NT2/D1 (cell line): ENCODE measurements around the gene DNASE1.
A peak's percentile ranks its signal among the peaks of the same experiment; 100 is the strongest.

Source experiments
- DNase-seq: peaks from one replicate; pipeline ENCODE4 v3.0.0-alpha.2; 2011; ENCODE audit warnings: low read depth, low spot score
- H3K27me3 ChIP-seq: 2 replicates; pipeline ENCODE4 v1.6.0; 2011; ENCODE audit warnings: mild to moderate bottlenecking; ENCODE audit not compliant: insufficient read length, insufficient read depth
- H3K36me3 ChIP-seq: 2 replicates; pipeline ENCODE4 v1.6.1; 2011; ENCODE audit warnings: mild to moderate bottlenecking, low read length, mixed read lengths; ENCODE audit not compliant: insufficient read depth, insufficient read length
- H3K4me1 ChIP-seq: 2 replicates; pipeline ENCODE4 v1.5.1; 2011; ENCODE audit not compliant: insufficient read depth, insufficient read length
- H3K4me3 ChIP-seq: 2 replicates; pipeline ENCODE4 v1.5.1; 2011; ENCODE audit warnings: low read depth; ENCODE audit not compliant: insufficient read length
- H3K9ac ChIP-seq: 2 replicates; pipeline ENCODE4 v1.6.0; 2011; ENCODE audit warnings: low read depth; ENCODE audit not compliant: insufficient read length
- H3K9me3 ChIP-seq: 2 replicates; pipeline ENCODE4 v1.5.1; 2011; ENCODE audit warnings: mild to moderate bottlenecking, low read length; ENCODE audit not compliant: insufficient read depth
- SUZ12 ChIP-seq: IDR thresholded peaks from 2 replicates; pipeline ENCODE4 v1.6.1; 2011; ENCODE audit not compliant: insufficient read length, insufficient read depth; ENCODE audit errors: extremely low read depth
- YY1 ChIP-seq: IDR thresholded peaks from 2 replicates; pipeline ENCODE4 v1.6.1; 2011; ENCODE audit not compliant: insufficient read length, insufficient read depth
- ZNF274 ChIP-seq: IDR thresholded peaks from 2 replicates; pipeline ENCODE4 v1.6.1; 2011; ENCODE audit warnings: mild to moderate bottlenecking, low read depth, low read length

The DNASE1 gene

GRCh38 chr16:3642397-3643094, 11.9 kb upstream of the DNASE1 start:
- DNase-seq: no peak
- TF ChIP-seq ZNF274 (no peak), YY1 (no peak), SUZ12 (no peak)
- Histone ChIP-seq H3K9ac (no peak overlapping the region), H3K4me1 (peaks cover 43% of the 10 kb centered on the region), H3K4me3 (no peak overlapping the region), H3K9me3 (no peaks in the 10 kb centered on the region), H3K27me3 (no peaks in the 10 kb centered on the region), H3K36me3 (peaks cover 27% of the 10 kb centered on the region)

DNA sequence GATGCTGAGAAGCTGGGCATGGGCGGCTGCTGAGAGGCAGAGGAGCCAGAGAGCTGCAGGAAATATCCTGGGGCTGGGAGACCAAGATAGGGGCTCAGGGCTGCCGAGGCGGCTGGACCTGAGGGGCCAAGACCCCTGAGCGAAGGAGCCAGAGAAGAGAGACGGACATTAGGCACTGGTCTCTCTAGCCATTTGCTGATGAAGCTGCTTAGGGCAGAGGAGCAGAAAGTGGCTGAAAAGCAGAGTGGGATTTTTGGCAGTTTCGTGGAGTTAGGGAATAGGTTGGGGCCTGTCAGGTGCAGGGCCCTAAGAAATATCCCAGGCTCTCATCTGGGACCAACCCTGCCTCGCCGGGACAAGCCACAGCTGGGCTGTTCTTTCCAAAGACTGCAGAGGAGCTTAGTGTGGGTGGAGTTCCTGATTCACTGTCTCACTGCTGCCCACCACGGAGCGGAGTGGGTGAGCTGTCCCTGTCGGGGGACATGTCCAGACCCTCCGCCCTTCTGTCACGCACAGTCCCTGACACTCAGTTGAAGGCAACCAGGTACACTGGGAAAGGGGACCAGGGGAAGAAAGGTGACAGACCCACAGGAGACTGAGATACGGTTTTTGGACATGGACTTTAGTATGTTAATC, 11.3 kb upstream of the DNASE1 start:
- Histone ChIP-seq H3K4me3 (no peak overlapping the region), H3K27me3 (no peaks in the 10 kb centered on the region), H3K9me3 (no peaks in the 10 kb centered on the region), H3K9ac (no peak overlapping the region), H3K36me3 (peaks cover 29% of the 10 kb centered on the region), H3K4me1 (peaks cover 43% of the 10 kb centered on the region)
- no peak for DNase-seq
- no peak for TF ChIP-seq YY1
- no peak for TF ChIP-seq SUZ12
- no peak for TF ChIP-seq ZNF274

DNA sequence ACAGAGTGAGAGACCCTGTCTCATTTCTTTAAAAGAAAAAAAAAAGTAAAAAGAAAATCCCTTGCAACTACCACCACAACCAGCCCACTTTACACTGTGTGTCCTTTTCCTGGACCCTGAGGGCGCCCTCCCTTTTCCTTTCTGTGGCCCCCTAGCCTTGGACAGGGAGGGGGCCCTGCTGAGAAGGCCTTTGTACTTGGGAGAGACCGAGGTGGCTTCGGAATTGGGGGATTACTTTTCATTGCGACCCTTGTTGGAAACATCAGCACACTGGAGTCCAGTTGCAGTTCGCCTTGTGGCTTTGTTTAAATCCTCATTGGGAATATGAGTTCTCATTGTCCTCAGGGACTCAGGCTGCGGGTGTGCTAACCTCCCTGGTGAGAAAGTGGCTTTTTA, 9.4 kb upstream of the DNASE1 start:
- Histone ChIP-seq H3K4me3 (no peak overlapping the region), H3K4me1 (peaks cover 38% of the 10 kb centered on the region), H3K9me3 (no peaks in the 10 kb centered on the region), H3K27me3 (no peaks in the 10 kb centered on the region), H3K36me3 (peaks cover 36% of the 10 kb centered on the region), H3K9ac (peak overlapping the region; percentile 39)
- no peak for DNase-seq
- TF ChIP-seq YY1 (no peak), SUZ12 (no peak), ZNF274 (0 out of 2 replicates have a peak, but pooled peaks have one; percentile 30)

DNA sequence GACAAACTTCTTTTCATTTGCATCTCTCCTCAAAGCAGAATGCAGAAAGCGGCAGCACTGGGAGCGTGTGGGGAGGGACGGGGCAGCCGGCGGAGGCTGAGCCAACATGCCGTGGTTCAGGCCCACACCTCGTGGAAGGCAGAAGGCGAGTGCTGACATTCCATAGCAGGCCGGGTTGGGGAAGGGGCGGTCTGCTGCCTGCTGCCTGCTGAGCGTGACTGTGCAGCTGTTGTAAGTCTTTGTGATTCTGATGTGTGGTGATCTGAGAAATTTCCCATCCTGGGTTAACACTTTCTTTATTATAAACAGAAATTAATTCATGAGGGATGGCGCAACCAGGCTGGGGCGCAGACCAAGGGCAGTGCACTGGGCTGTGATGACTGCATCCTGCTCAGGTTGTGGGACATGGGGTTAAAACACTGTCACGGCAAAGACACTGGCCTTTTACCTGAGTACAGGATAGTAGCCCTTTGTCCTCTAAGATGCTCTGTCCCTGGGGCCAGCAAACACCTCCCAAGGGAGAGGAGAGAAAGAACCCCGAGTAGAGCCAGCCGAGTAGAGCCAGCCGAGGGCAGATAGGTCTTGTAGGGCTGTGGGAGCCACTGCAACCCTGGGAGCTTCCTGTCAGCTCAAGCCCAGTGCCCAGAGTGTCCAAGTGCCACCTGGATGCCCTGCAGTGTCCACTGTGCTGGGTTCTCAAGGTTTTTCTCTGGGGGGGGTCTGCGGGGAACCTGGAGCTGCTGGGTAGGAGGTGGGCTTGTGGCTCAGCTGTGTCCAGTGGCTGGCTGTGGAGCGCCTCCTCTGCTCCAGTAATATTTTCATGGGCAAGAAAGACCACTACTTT, 8.8 kb upstream of the DNASE1 start:
- peak overlapping the region; percentile 57 for H3K9ac ChIP-seq
- DNase-seq: peak; percentile 68
- no peaks in the 10 kb centered on the region for H3K9me3 ChIP-seq

DNA sequence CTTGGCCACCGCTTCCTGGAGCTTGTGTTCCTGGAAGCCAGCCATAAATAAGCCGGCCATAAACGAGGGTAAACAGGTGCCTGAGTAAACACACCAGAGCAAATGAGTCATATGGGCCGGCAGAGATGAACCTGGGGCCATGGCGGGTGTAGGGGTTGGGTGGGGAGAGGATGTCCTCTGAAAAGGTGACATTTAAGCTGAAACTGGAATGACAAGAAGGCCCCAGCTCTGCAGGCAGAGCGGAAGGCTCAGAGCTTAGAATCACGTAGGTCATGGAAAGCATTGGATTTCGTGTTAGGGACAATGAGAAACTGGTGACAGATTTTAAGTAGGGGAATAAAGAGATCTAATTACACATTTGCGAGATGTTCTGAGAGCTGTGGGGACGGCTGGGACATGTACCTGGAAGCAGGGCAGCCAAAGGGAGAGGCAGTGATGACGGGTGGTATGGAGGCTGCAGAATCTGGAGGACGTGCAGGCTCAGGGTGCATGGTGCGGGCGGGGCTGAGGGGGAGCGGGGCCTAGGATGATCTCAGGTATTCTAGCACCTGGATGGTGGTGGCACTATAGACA, 8.1 kb upstream of the DNASE1 start:
- peaks cover 29% of the 10 kb centered on the region for H3K4me1 ChIP-seq
- no peaks in the 10 kb centered on the region for H3K27me3 ChIP-seq
- no peak overlapping the region for H3K4me3 ChIP-seq
- DNase-seq: no peak
- H3K9me3 ChIP-seq: no peaks in the 10 kb centered on the region
- peaks cover 35% of the 10 kb centered on the region for H3K36me3 ChIP-seq
- no peak for TF ChIP-seq SUZ12
- no peak for TF ChIP-seq ZNF274
- TF ChIP-seq YY1: no peak
- H3K9ac ChIP-seq: peak overlapping the region; percentile 57

More for the DNA sequence above, 8.8 kb upstream of the DNASE1 start:
- H3K27me3 ChIP-seq: no peaks in the 10 kb centered on the region
- TF ChIP-seq YY1 (no peak), SUZ12 (no peak), ZNF274 (no peak)
- H3K36me3 ChIP-seq: peaks cover 36% of the 10 kb centered on the region
- peaks cover 36% of the 10 kb centered on the region for H3K4me1 ChIP-seq
- H3K4me3 ChIP-seq: no peak overlapping the region

GRCh38 chr16:3650631-3651265, 3.7 kb upstream of the DNASE1 start:
- Histone ChIP-seq H3K9ac (no peak overlapping the region), H3K4me3 (no peak overlapping the region), H3K27me3 (no peaks in the 10 kb centered on the region), H3K4me1 (peaks cover 30% of the 10 kb centered on the region), H3K36me3 (peaks cover 57% of the 10 kb centered on the region), H3K9me3 (no peaks in the 10 kb centered on the region)
- no peak for DNase-seq
- no peak for TF ChIP-seq SUZ12
- TF ChIP-seq ZNF274: no peak
- TF ChIP-seq YY1: no peak
